Transverse colon (tissue), 4 donors: ENCODE results near the gene ARL6IP1. TPM values are rescaled to one million over a fixed set of nuclear protein-coding genes. Genes with fewer than 3 reads are reported as not detected.
"Not testable (repeated sequence)": the region's sequence is repeated elsewhere in the genome, so short reads cannot be mapped to it uniquely, and the experiment has no call there.

ENCODE experiments used
- DNase-seq: peaks from one replicate; pipeline ENCODE4 v3.0.0-alpha.2; 2019
- H3K27ac ChIP-seq, 4 donors: fragments of 200-600 bp; sonication (generic); 2 replicates each; pipeline ENCODE4 v1.5.1; 2016 to 2018; ENCODE audit warnings: inconsistent platforms in 4 of 4
- H3K27me3 ChIP-seq: fragments of 200-600 bp; sonication (generic); 2 replicates; pipeline ENCODE4 v1.5.1; 2017; ENCODE audit warnings: inconsistent platforms
- H3K36me3 ChIP-seq, 4 donors: fragments of 200-600 bp; sonication (generic); 2 replicates each; pipeline ENCODE4 v1.5.1; 2017 to 2019; ENCODE audit warnings: inconsistent platforms in 4 of 4
- H3K4me1 ChIP-seq, 4 donors: fragments of 200-600 bp; sonication (generic); 2 replicates each; pipeline ENCODE4 v1.5.1; 2017 to 2020; ENCODE audit warnings: inconsistent platforms in 4 of 4
- H3K4me3 ChIP-seq, 4 donors: fragments of 200-600 bp; sonication (generic); 1 replicate in 1 of 4; 2 replicates in 3 of 4; pipeline versions ENCODE4 v1.5.1 to v1.6.1; 2017 to 2019; ENCODE audit warnings: inconsistent platforms in 4 of 4
- H3K9me3 ChIP-seq, 2 donors: fragments of 200-600 bp; sonication (generic); 2 replicates each; pipeline ENCODE4 v1.5.1; 2017 to 2019; ENCODE audit warnings: inconsistent platforms in 2 of 2
- WGBS, 2 donors: methylation state at CpG; one replicate each; pipeline ENCODE4 v1.1.5; 2018; ENCODE audit warnings: low coverage in 1 of 2; 5-methylcytosine and 5-hydroxymethylcytosine counted together
- in situ Hi-C, 4 donors: fragments of 200-750 bp; cut with MboI; loops; one replicate each; pipeline versions ENCODE4 v1.15.0 to v1.15.1; 2017; ENCODE audit warnings: low sequenced_read_pairs in 3 of 4, low pct_ligation_motif_present in 1 of 4, low pct_unique_long_range_greater_than_20kb in 1 of 4
- intact Hi-C: fragments of 100-400 bp; cut with DNase I; formaldehyde crosslinking; loops from one replicate; pipeline ENCODE4 v1.15.1; 2023; ENCODE audit warnings: low total_unique reads
- total RNA-seq, 4 donors: library from RNA; depleted of rRNA; stranded (reverse); fragments of >200 nt; gene quantifications; one replicate each; pipeline ENCODE4 v1.1.0, GENCODE V29; 2016
- TF ChIP-seq, protein P1 (sequence below), 5 experiments: fragments of 200-600 bp in 3 of 5; fragments of 450-650 bp in 2 of 5; sonication (generic) in 3 of 5; IDR thresholded peaks; 1 replicate in 2 of 5; 2 replicates in 3 of 5; pipeline ENCODE4 v1.5.1; 2016 to 2017; ENCODE audit warnings: antibody characterized with exemption in 5 of 5, inconsistent platforms in 3 of 5, mild to moderate bottlenecking in 2 of 5, moderate library complexity in 1 of 5

The ARL6IP1 gene
- total RNA-seq, 4 donors from 2014 or later: 73.0 to 232 (median 175) TPM

DNA sequence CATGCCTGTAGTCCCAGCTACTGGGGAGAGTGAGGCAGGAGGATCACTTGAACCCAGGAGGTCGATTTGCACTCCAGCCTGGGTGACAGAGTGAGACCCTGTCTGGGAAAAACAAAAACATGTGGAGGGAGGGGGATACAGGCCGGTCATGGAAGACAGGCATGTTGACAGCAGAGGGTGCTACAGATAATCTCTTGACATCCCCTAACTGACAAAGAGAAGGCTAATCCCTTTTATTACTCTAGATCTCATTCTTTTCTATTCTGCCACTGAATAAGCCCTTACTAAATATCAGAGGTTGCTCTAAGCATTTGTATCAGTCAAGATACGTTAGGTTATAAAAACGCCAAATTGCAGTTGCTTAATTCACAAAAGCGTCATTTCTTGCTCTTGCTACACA lies 25.0 kb downstream of the ARL6IP1 start:
- H3K9me3 ChIP-seq, H3K4me3 ChIP-seq, intact Hi-C loops, H3K4me1 ChIP-seq, DNase-seq, H3K27me3 ChIP-seq, in situ Hi-C loops, H3K36me3 ChIP-seq, H3K27ac ChIP-seq: not testable (repeated sequence)
- WGBS, 2 donors: 74 to 79% methylated on average over 5 of the region's 5 CpGs

DNA sequence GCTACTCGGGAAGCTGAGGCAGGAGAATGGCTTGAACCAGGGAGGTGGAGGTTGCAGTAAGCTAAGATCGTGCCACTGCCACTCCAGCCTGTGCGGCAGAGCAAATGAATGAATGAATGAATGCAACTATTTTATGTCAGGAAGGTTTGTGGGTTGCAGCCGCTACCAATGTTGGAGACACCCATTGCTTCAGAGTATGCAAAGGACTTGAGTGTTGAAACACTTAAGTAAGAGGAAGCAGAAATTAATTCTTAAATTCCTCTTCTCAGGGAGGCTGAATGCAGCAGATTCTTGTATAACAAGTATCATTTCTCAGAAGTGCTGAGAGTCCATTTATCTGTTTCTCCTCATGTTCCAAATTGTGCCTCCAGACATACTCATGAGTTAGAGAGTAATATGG lies 26.7 kb downstream of the ARL6IP1 start:
- H3K9me3 ChIP-seq, DNase-seq, H3K36me3 ChIP-seq, H3K4me3 ChIP-seq, H3K4me1 ChIP-seq, in situ Hi-C loops, H3K27me3 ChIP-seq, intact Hi-C loops, H3K27ac ChIP-seq: not testable (repeated sequence)
- WGBS, 2 donors: 92 to 93% methylated on average over 2 to 4 of the region's 4 CpGs

DNA sequence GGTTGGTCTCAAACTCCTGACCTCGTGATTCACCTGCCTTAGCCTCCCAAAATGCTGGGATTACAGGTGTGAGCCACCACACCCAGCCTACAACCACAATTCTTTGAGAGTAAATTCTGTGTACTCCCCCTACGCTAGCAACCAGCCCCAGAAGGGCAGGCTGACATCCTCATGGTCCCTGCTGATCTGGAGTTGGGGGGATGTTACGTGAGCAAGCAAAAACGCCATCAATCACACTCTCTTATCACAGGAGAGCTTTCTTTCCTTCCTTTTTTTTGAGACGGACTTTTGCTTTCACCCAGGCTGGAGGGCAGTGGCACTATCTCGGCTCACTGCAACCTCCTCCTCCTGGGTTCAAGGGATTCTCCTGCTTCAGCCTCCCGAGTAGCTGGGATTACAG lies 29.2 kb downstream of the ARL6IP1 start:
- 79 to 89% methylated on average over 5 to 7 of the region's 7 CpGs for WGBS, 2 donors
- H3K4me1 ChIP-seq, DNase-seq, H3K36me3 ChIP-seq, H3K27ac ChIP-seq, H3K9me3 ChIP-seq, H3K27me3 ChIP-seq, intact Hi-C loops, in situ Hi-C loops, H3K4me3 ChIP-seq: not testable (repeated sequence)

DNA sequence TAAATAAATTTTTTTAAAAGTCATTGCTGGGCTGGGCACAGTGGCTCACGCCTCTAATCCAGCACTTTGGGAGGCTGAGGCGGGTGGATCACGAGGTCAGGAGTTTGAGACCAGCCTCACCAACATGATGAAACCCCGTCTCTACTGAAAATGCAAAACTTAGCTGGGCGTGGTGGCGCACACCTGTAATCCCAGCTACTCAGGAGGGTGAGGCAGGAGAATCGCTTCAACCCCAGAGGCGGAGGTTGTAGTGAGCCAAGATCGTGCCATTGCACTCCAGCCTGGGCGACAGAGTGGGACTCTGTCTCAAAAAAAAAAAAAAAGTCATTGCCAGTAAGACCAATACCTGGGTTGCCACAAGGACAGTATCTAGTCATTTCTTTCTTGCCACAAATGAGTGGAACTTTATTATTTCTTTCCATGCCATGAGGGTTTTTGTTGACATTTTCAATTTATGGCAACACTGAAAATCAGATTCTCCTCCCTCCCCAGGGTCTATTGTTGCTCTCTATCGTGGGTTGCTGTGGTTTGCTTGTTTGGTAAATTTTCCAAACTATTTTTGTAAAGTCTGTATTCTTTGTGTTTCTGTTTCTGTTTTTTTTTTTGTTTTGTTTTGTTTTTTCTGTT lies 30.9 kb downstream of the ARL6IP1 start:
- DNase-seq, in situ Hi-C loops, H3K27ac ChIP-seq, H3K27me3 ChIP-seq, H3K4me1 ChIP-seq, H3K36me3 ChIP-seq, intact Hi-C loops, H3K4me3 ChIP-seq, H3K9me3 ChIP-seq: not testable (repeated sequence)
- whole genome bisulfite sequencing, 2 donors: 75 to 93% methylated on average over 4 to 11 of the region's 11 CpGs

DNA sequence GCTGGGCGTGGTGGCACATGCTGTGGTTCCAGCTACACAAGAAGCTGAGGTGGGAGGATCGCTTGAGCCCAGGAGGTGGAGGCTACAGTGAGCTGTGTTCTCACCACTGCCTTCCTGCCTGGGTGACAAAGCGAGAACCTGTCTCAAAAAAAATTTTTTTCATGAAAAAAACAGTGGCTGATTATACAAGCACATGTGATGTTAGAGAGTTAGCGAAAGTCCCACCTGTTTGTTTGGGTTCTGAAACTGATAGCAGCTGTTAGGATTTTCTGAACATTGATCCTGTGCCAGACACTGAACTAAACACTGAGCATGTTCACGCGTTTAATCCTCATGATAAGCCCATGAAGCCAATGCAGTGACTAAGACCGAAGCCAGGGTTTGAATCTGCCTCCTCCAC lies 34.1 kb downstream of the ARL6IP1 start:
- in situ Hi-C loops, H3K27ac ChIP-seq, H3K27me3 ChIP-seq, H3K4me3 ChIP-seq, H3K9me3 ChIP-seq, H3K36me3 ChIP-seq, DNase-seq, intact Hi-C loops, H3K4me1 ChIP-seq: not testable (repeated sequence)
- WGBS, 2 donors: 66 to 81% methylated on average over 3 to 6 of the region's 7 CpGs

DNA sequence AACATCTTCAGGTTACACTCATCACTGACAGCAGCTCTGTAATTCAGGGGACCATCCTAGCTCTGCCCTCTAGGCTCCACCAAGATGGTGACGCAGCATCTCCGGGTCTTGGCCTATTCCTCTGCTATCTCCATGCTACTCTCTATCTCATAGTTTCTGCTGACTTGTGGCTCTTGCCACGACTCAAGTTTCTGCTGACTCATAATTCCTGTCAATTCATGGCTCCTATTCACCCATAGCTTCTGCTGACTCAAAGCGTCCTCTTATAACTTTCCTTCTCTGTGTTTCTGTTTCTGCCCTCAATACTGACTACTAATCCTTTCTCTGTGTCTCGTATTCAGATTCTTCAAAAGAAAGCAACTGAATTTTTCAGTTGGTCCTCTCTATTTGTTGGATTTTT lies 38.6 kb downstream of the ARL6IP1 start:
- intact Hi-C loops, H3K9me3 ChIP-seq, DNase-seq, H3K4me1 ChIP-seq, H3K27me3 ChIP-seq, in situ Hi-C loops, H3K36me3 ChIP-seq, H3K27ac ChIP-seq, H3K4me3 ChIP-seq: not testable (repeated sequence)
- 20 to 38% methylated on average over 1 to 3 of the region's 5 CpGs for WGBS, 2 donors

DNA sequence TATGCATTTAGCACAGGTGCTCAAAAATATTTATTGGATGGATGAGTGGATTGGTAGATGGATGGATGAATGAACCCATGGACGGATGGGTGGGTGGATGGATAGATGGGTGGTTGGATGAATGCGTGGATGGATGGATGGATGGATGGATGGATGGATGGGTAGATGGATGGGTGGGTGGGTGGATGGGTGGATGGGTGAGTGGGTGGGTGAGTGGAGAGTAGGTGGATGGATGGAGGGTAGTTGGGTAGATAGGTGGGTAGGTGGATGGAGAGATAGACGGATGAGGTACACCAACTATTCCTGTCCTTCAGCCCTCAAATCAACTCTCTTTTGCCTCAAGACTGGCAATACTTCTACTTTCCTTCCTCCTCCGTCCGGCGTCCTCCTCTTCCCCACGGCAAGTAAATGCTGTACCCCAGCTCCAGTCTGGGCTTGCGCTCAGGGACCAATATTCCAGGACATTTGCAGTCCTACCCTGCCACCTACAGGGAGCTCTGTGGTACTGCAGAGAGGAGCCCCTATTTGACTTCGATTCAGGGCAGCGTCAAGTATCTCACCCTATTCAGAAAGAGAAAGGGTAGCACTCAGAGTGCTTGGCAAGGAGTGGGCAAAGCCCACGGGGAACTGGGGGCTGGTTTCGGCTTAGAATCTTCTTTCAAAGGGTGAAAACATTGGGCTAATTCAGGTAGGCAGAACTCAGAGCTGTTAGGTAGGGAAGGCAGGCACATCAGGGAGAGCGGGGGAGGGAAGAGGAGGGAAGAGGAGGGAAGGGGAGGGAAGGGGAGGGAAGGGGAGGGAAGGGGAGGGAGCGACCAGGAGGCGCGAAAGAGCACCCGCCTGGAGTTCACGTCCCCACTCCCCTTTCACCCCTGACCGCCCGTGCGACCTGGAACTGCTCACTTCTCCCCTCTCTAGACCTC lies 41.5 kb downstream of the ARL6IP1 start:
- in situ Hi-C loops, H3K27me3 ChIP-seq, intact Hi-C loops, H3K4me1 ChIP-seq, H3K9me3 ChIP-seq, H3K36me3 ChIP-seq, H3K27ac ChIP-seq, H3K4me3 ChIP-seq: not testable (repeated sequence)
- TF ChIP-seq, protein P1, sequence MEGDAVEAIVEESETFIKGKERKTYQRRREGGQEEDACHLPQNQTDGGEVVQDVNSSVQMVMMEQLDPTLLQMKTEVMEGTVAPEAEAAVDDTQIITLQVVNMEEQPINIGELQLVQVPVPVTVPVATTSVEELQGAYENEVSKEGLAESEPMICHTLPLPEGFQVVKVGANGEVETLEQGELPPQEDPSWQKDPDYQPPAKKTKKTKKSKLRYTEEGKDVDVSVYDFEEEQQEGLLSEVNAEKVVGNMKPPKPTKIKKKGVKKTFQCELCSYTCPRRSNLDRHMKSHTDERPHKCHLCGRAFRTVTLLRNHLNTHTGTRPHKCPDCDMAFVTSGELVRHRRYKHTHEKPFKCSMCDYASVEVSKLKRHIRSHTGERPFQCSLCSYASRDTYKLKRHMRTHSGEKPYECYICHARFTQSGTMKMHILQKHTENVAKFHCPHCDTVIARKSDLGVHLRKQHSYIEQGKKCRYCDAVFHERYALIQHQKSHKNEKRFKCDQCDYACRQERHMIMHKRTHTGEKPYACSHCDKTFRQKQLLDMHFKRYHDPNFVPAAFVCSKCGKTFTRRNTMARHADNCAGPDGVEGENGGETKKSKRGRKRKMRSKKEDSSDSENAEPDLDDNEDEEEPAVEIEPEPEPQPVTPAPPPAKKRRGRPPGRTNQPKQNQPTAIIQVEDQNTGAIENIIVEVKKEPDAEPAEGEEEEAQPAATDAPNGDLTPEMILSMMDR (IDR thresholded peaks at IDR 0.05): peak; percentile 59 to 66 (median 63)
- DNase-seq: peak; percentile 48
- 23 to 28% methylated on average over 6 to 16 of the region's 21 CpGs for WGBS, 2 donors

DNA sequence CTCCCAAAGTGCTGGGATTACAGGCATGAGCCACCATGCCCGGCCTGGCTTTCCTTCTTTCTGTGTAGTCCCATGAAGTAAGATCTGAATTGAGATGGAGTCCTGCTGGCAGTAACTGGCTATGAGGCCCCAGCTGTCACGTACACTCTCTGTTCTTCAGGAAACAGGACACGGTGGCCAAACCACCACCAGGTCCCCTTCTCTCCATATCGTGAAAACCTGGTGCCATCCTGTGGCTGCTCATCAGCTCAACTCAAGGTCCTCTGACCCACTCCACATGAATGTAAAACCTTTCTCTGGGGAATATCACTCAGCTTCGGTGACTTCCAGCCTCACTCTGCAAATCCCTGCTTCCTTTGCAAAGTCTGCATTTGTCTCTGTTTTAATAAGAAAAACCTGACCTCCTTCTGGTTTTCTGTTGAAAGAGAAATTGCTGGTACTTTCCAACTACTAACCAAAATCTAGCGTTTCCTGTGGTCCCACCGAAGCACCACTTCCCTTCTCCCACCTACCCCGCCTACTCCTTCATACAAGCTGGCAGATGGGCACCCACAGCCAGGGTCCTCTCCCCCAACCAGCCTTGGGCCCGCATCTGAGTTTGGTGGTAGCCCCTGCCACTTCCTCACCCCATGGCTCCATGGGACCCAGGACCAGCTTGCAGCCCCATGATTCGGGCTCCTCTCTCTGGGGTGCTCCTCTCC lies 43.2 kb downstream of the ARL6IP1 start:
- H3K27ac ChIP-seq, H3K36me3 ChIP-seq, H3K27me3 ChIP-seq, DNase-seq, H3K4me3 ChIP-seq, in situ Hi-C loops, H3K9me3 ChIP-seq, H3K4me1 ChIP-seq, intact Hi-C loops: not testable (repeated sequence)
- no CpG with 5 or more reads among the region's 10 CpGs for WGBS, 2 donors

DNA sequence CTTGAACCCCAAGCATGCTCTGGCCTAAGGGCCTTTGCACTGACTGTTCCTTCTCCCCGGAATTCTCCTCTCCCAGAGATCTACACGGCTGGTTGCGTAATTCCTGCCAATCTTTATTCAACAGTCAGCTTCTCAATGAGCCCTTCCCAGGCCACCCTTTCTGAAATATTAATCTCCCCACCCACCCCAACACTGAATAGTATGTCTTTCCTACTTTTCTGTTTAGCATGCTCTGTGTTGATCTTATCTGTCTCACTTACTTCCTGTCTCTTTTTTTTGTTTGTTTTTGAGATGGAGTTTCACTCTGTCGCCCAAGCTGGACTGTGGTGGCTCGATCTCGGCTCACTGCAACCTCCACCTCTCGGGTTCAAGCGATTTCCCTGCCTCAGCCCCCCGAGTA lies 44.7 kb downstream of the ARL6IP1 start:
- 67 to 69% methylated on average over 3 to 9 of the region's 9 CpGs for WGBS, 2 donors
- DNase-seq, intact Hi-C loops: not testable (repeated sequence)

More for the DNA sequence above, 44.7 kb downstream of the ARL6IP1 start:
- H3K9me3 ChIP-seq, H3K27ac ChIP-seq, H3K36me3 ChIP-seq, H3K27me3 ChIP-seq, H3K4me3 ChIP-seq, in situ Hi-C loops, H3K4me1 ChIP-seq: not testable (repeated sequence)
